Fibroblast of the aortic adventitia (primary cell): ENCODE results near the gene SPINK14. TPM values are rescaled to one million over a fixed set of nuclear protein-coding genes. Genes with fewer than 3 reads are reported as not detected.

Experiments
- DNase-seq: peaks from one replicate; pipeline ENCODE4 v3.0.0-alpha.2; 2010; ENCODE audit warnings: low read depth
- H3K4me3 ChIP-seq: 2 replicates; pipeline ENCODE4 v1.5.1; 2011; ENCODE audit warnings: low read depth, mild to moderate bottlenecking, control low read depth, low read length, moderate library complexity
- small RNA-seq: library from RNA; depleted of rRNA; stranded (forward); fragments of <200 nt; gene quantifications from one replicate; pipeline ENCODE3, GENCODE V24; 2012
- total RNA-seq: library from RNA; depleted of rRNA; stranded (reverse); fragments of >200 nt; gene quantifications from 2 replicates; pipeline ENCODE4 v1.2.3, GENCODE V29; 2012; ENCODE audit warnings: low replicate concordance
- TF ChIP-seq, protein P1 (sequence below): IDR thresholded peaks from 2 replicates; pipeline ENCODE4 v1.5.1; 2011; ENCODE audit warnings: mild to moderate bottlenecking, low read length, control low read depth, inconsistent platforms; ENCODE audit not compliant: insufficient read depth

SPINK14 gene
- total RNA-seq, 1 donor = not detected

DNA sequence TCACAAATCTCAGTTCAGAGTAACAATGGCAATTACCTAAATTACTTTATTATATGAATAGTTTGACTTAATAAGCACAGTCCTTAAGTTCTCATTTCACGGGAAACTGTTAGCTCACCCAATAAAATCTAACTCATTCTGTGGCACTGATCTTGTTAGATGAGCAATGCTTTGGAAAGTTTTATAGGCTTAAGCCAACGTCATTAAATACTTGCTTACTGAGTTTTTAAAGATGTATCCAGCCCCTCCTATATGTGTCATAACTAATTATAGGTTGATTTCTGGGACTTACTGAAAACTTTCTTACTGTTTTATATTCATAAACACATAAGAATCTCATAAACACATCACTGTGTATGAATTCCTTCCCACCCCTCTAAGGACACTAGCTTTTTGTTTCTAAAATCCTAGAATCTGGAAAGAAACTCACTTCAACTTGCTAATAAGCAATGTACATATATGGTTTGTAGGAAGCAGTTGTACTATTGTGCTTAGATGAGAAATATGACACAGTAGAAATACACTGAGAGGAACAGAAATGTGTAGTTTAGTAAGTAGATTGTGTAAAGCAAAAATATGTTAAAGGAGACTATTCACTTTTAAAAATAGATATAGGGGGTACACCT is 55.9 kb downstream of the SPINK14 start:
- no peak for DNase-seq
- TF ChIP-seq, protein P1, sequence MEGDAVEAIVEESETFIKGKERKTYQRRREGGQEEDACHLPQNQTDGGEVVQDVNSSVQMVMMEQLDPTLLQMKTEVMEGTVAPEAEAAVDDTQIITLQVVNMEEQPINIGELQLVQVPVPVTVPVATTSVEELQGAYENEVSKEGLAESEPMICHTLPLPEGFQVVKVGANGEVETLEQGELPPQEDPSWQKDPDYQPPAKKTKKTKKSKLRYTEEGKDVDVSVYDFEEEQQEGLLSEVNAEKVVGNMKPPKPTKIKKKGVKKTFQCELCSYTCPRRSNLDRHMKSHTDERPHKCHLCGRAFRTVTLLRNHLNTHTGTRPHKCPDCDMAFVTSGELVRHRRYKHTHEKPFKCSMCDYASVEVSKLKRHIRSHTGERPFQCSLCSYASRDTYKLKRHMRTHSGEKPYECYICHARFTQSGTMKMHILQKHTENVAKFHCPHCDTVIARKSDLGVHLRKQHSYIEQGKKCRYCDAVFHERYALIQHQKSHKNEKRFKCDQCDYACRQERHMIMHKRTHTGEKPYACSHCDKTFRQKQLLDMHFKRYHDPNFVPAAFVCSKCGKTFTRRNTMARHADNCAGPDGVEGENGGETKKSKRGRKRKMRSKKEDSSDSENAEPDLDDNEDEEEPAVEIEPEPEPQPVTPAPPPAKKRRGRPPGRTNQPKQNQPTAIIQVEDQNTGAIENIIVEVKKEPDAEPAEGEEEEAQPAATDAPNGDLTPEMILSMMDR = no peak
- no peak overlapping the region for H3K4me3 ChIP-seq

Small RNA genes lying within 50 kb of the gene (small RNA-seq; reads per million reads assigned to genes)
- gene HMGN1P16 = not detected

Other genes with a start within 250 kb of the SPINK14 start
- not detected in 2 replicates for gene SPINK5, start 104.6 kb upstream of the SPINK14 start, total RNA-seq
- gene SPINK6, start 34.5 kb downstream of the SPINK14 start, total RNA-seq = not detected in 2 replicates
- gene MARCOL, start 70.0 kb downstream of the SPINK14 start, total RNA-seq = not detected in 2 replicates
- not detected in 2 replicates for gene SPINK13, start 100.2 kb downstream of the SPINK14 start, total RNA-seq
- 0.41 TPM in 1 of 2 replicates, not detected in the other for gene SPINK7, start 143.9 kb downstream of the SPINK14 start, total RNA-seq
- not detected in 2 replicates for gene SPINK9, start 167.0 kb downstream of the SPINK14 start, total RNA-seq
- 45.7 and 61.0 TPM in 2 replicates for gene FBXO38, start 215.4 kb downstream of the SPINK14 start, total RNA-seq